ENCODE data around the gene DDX19B.

DDX19B gene

DNA sequence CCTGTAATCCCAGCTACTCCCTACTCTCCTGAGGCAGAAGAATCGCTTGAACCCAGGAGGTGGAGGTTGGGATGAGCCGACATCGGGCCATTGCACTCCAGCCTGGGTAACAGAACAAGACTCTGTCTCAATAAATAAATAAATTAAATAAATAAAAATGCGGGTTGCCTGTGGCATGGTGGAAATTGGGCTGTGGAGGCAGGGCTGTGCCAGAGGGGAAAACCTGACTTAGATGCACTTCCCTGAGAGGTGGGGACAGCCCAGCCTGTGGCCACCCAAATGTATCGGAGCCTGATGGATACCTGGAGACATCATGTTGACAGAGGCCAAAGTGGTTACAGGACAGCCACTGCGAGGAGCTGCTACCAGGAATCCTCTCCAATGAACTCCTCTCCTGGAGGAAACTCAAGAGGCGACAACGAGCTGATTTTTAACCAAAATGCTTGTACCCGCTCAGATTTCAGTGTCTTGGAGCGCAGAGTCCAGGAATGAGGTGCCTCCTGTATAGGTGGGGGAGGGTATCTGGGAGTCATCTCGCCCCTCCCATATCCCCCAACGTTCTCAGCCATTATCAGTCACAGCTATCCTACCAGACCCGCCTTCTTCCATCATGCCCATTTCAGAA, 80.0 kb downstream of the DDX19B start:
- no peak overlapping the region for H3K27ac ChIP-seq (ENCODE audit: low read depth, low read length)
- no peak for TF ChIP-seq EZH2phosphoT487 (conservative IDR thresholded peaks at IDR 0.05; ENCODE audit: low read length)
- TF ChIP-seq, protein P1, sequence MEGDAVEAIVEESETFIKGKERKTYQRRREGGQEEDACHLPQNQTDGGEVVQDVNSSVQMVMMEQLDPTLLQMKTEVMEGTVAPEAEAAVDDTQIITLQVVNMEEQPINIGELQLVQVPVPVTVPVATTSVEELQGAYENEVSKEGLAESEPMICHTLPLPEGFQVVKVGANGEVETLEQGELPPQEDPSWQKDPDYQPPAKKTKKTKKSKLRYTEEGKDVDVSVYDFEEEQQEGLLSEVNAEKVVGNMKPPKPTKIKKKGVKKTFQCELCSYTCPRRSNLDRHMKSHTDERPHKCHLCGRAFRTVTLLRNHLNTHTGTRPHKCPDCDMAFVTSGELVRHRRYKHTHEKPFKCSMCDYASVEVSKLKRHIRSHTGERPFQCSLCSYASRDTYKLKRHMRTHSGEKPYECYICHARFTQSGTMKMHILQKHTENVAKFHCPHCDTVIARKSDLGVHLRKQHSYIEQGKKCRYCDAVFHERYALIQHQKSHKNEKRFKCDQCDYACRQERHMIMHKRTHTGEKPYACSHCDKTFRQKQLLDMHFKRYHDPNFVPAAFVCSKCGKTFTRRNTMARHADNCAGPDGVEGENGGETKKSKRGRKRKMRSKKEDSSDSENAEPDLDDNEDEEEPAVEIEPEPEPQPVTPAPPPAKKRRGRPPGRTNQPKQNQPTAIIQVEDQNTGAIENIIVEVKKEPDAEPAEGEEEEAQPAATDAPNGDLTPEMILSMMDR (IDR thresholded peaks at IDR 0.05; ENCODE audit: insufficient read depth, low read length, poor library complexity, severe bottlenecking), result no peak

DNA sequence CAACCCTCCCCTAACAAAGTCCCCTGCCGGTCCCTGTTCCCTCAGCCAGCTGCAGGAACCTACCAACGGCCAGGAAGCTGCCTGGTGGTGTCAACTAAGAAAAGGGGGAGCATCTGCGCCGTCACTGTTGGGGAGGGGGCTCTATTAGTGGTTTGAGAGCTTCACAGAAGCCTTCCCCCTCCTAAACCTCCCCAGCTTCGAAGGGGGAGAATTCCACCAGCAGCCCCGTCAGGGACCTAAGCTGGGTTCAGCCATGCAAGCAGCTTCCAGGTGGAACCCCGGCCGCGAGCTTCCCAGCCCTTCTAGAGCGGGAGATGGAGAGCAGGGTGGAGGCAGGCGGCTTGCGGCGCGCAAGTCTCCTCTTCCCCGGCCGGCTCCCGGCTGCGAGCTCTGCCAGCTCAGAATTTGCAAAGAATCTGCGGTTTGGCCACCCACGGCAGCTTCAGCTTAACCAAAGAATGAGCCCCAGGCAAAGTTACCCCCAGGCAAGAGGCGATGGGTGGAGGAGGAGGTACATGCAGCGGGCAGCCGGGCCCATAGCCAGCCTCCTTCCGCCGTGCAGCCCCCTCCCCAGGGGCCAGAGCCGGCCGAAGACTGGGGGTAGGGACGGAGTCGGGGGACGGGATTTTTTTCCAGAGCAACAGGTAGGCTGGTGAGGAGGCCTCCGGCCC, 81.4 kb downstream of the DDX19B start:
- Histone ChIP-seq H3K9ac (ENCODE audit: low read length) (peak overlapping the region; percentile 86), H3K9me2 (replicated peaks; ENCODE audit: insufficient read depth, low read length) (no peaks in the 10 kb centered on the region), H3F3A (ENCODE audit: insufficient read depth) (peaks cover 38% of the 10 kb centered on the region), H3K4me3 (ENCODE audit: insufficient read depth, low read length, poor library complexity, severe bottlenecking) (peak overlapping the region; percentile 70), H3K27me3 (ENCODE audit: low read length) (no peaks in the 10 kb centered on the region), H3K9me3 (ENCODE audit: insufficient read depth, low read length) (no peaks in the 10 kb centered on the region), H3K27ac (ENCODE audit: low read depth, low read length) (peak overlapping the region; percentile 87), H3K4me2 (ENCODE audit: low read depth, low read length, poor library complexity, severe bottlenecking) (peak overlapping the region; percentile 98), H3K79me2 (ENCODE audit: insufficient read depth, low read length) (peaks cover 24% of the 10 kb centered on the region), H2AFZ (ENCODE audit: low read depth, low read length, severe bottlenecking) (no peak overlapping the region), H3K36me3 (ENCODE audit: low read length) (no peaks in the 10 kb centered on the region; the same call in 1 of the 2 replicates), H4K20me1 (ENCODE audit: low read depth, low read length) (no peaks in the 10 kb centered on the region)
- TF ChIP-seq, protein P1 (IDR thresholded peaks at IDR 0.05; ENCODE audit: insufficient read depth, low read length, poor library complexity, severe bottlenecking), result no peak
- no peak for TF ChIP-seq EZH2phosphoT487 (conservative IDR thresholded peaks at IDR 0.05; ENCODE audit: low read length)

More for the DNA sequence above, 80.0 kb downstream of the DDX19B start:
- H3K4me3 ChIP-seq (ENCODE audit: insufficient read depth, low read length, poor library complexity, severe bottlenecking), result no peak overlapping the region
- peaks cover 24% of the 10 kb centered on the region for H3K79me2 ChIP-seq (ENCODE audit: insufficient read depth, low read length)
- H4K20me1 ChIP-seq (ENCODE audit: low read depth, low read length), result no peaks in the 10 kb centered on the region
- no peaks in the 10 kb centered on the region; the same call in 1 of the 2 replicates for H3K36me3 ChIP-seq (ENCODE audit: low read length)
- H3K9me2 ChIP-seq (replicated peaks; ENCODE audit: insufficient read depth, low read length), result no peaks in the 10 kb centered on the region
- H2AFZ ChIP-seq (ENCODE audit: low read depth, low read length, severe bottlenecking), result no peak overlapping the region
- no peaks in the 10 kb centered on the region for H3K27me3 ChIP-seq (ENCODE audit: low read length)
- peak overlapping the region; percentile 98 for H3K4me2 ChIP-seq (ENCODE audit: low read depth, low read length, poor library complexity, severe bottlenecking)
- H3K9me3 ChIP-seq (ENCODE audit: insufficient read depth, low read length), result no peaks in the 10 kb centered on the region
- H3F3A ChIP-seq (ENCODE audit: insufficient read depth), result peaks cover 43% of the 10 kb centered on the region
- H3K9ac ChIP-seq (ENCODE audit: low read length), result no peak overlapping the region

DNA sequence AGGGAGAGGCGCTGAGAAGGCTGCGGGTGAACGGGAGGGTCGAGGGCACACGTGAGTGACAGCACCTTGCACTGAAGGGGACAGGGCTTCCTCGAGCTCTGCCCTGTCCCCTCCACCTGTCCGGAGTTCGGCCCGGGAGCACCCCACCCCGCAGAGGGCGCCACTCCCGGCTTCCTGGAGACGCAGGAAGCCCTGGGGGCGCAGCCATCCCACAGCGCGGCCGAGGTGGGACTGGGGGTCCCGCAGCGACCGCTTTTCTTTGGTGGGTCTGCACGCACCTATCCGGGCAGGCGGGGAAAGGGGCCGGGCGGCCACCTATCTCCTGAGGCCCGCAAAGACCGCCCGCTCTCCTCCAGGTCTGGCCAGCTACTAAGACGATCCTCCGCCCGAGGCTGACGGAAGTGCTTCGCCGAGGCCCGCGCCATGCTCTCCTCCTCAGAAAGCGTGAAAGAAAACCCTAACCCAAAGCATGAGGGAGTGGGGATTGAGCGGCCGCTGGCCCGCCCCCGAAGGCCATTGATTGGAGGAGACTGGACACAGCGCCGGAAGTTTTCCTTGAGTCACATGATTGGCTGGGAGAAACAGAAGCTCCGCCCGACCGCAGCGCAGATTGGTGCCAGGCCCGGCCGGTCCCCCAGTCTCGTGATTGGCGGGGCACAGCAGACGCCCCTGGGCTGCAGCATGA, 82.1 kb downstream of the DDX19B start:
- no peaks in the 10 kb centered on the region for H3K9me3 ChIP-seq (ENCODE audit: insufficient read depth, low read length)
- H3K27ac ChIP-seq (ENCODE audit: low read depth, low read length), result peak overlapping the region; percentile 87
- H2AFZ ChIP-seq (ENCODE audit: low read depth, low read length, severe bottlenecking), result peak overlapping the region; percentile 25
- peaks cover 34% of the 10 kb centered on the region for H3F3A ChIP-seq (ENCODE audit: insufficient read depth)
- H3K4me3 ChIP-seq (ENCODE audit: insufficient read depth, low read length, poor library complexity, severe bottlenecking), result peak overlapping the region; percentile 70
- H3K27me3 ChIP-seq (ENCODE audit: low read length), result no peaks in the 10 kb centered on the region
- peak overlapping the region; percentile 98 for H3K4me2 ChIP-seq (ENCODE audit: low read depth, low read length, poor library complexity, severe bottlenecking)
- no peaks in the 10 kb centered on the region for H3K9me2 ChIP-seq (replicated peaks; ENCODE audit: insufficient read depth, low read length)
- H3K9ac ChIP-seq (ENCODE audit: low read length), result peak overlapping the region; percentile 86
- H3K36me3 ChIP-seq (ENCODE audit: low read length), result no peaks in the 10 kb centered on the region; the same call in 1 of the 2 replicates
- TF ChIP-seq EZH2phosphoT487 (conservative IDR thresholded peaks at IDR 0.05; ENCODE audit: low read length), result no peak
- TF ChIP-seq, protein P1 (IDR thresholded peaks at IDR 0.05; ENCODE audit: insufficient read depth, low read length, poor library complexity, severe bottlenecking), result no peak
- no peaks in the 10 kb centered on the region for H4K20me1 ChIP-seq (ENCODE audit: low read depth, low read length)
- peaks cover 24% of the 10 kb centered on the region for H3K79me2 ChIP-seq (ENCODE audit: insufficient read depth, low read length)
